Measurements from ENCODE around the gene UNC45A.

The UNC45A gene

GRCh38 chr15:91001209-91001608, 66.1 kb downstream of the UNC45A start:
- DNase-seq = no peak
- Mint-ChIP-seq H3K9me3 (no peaks in the 10 kb centered on the region), H3K4me1 (no peaks in the 10 kb centered on the region), H3K27me3 (no peaks in the 10 kb centered on the region), H3K36me3 (ENCODE audit: low read depth) (peaks cover 38% of the 10 kb centered on the region), H3K4me3 (no peak overlapping the region), H3K27ac (no peak overlapping the region)
- no peak for ATAC-seq

All from activated naive CD8-positive, alpha-beta T cell treated with anti-CD3 and anti-CD28 coated beads, Interleukin-2, amount 50 U/mL, for 24 hours (primary cell).